GM18499 (cell line): Measurements from ENCODE around the gene MGAT5B.

ENCODE experiments used
- ATAC-seq: cut with Tn5 transposase; IDR thresholded peaks from one replicate; pipeline ENCODE4 v1.9.1; 2021; ENCODE audit warnings: moderate number of reproducible peaks; ENCODE audit not compliant: insufficient read depth, unreplicated experiment

MGAT5B gene

DNA sequence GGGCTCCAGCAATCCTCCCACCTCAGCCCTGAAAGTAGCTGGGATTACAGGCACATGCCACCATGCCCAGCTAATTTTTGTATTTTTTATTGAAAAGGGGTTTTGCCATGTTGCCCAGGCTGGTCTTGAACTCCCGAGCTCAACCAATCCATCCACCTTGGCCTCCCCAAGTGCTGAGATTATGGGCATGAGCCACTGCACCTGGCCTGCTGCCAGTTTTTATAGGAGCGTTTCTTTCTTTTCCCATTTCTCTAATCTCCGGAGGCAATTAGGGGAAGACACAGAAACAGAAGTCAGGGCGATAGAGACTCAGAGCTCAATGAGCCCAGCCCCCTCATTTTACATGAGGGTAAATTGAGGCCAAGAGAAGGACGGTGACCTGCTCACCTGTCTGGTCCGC lies 10.4 kb downstream of the MGAT5B start:
- ATAC-seq: no peak

GRCh38 chr17:76879254-76879653 lies 11.1 kb downstream of the MGAT5B start:
- no peak for ATAC-seq

- ATAC-seq: no peak
These were observed 11.5 kb downstream of the MGAT5B start for GRCh38 chr17:76879691-76880090.

GRCh38 chr17:76880268-76880667 lies 12.1 kb downstream of the MGAT5B start:
- no peak for ATAC-seq

GRCh38 chr17:76880971-76881370 lies 12.8 kb downstream of the MGAT5B start:
- ATAC-seq: no peak

- ATAC-seq: no peak
These were observed 13.2 kb downstream of the MGAT5B start for GRCh38 chr17:76881408-76881807.

DNA sequence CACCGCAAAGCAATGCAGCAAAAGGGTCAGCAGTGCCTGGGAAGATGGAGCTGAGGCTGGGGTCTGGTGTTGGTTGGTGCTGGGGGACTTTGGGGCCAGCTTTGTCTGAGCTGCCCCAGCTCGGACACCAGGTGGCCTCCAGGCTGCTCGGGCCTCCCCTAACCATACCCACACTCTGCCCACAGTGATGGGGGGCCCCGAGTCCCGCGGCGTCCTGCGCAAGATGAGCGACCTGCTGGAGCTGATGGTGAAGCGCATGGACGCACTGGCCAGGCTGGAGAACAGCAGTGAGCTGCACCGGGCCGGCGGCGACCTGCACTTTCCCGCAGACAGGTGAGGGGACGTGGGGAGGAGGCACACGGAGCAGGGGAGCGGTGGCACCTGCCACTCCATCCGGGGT lies 13.8 kb downstream of the MGAT5B start:
- no peak for ATAC-seq

- no peak for ATAC-seq
These were observed 15.7 kb downstream of the MGAT5B start for GRCh38 chr17:76883744-76884525.

GRCh38 chr17:76884995-76885893 lies 17.0 kb downstream of the MGAT5B start:
- ATAC-seq: no peak

DNA sequence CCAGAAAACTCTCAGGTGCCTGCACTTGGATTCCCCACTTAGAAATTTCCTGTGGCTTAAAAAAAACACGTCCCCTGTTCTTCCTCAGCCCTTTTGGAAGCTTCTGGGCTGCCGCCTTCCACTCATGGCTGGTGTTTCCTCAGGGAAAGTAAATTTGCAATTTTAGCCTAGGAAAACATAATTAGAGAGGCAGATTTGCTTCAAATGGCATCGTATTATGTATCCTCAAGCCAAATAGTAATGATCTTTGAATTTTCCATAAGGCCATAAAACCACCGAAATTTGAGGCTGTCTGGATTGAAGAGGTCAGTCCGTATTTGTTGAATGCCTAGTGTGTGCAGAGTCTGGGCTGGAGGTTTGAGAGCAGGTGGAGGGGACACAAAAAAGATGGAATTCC lies 17.7 kb downstream of the MGAT5B start:
- no peak for ATAC-seq

DNA sequence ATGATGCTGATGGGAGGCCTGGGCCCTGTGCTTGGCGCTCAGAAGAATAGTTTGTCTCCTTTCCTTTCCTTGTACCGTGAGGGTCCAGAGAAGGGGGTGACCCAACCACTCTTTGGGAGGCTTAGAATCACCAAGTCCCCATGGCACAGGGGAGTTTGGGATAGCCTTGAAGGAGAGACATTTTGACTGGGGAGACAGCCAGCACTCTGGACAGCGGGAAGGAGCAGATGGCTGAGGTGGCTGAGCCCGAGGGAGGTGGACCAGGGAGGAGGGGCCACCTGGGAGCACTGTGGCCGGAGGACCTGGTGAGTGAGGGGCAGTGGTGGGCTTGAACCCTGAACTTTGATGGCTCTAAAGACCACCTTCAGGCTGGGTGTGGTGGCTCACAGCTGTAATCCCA lies 18.2 kb downstream of the MGAT5B start:
- ATAC-seq: no peak

GRCh38 chr17:76887802-76888201 lies 19.6 kb downstream of the MGAT5B start:
- ATAC-seq: no peak

DNA sequence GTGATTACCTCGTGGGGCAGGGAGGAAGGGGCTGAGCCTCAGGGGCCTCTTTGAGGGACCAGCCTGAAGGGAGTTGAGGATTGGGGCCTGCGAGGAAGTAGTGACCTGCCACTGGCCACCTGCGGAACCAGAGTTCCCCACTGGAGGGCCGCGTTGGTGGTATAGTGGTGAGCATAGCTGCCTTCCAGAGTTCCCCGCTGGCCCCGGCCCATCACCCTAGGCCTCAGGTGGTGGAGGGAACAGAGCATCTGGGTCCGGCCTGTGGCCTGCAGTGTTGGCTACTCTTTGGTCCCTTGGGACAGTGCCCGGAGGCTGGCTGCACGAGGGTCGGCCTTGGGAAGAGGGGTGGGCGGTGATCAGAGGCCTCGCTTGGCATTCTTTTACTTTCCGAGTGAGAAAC lies 20.5 kb downstream of the MGAT5B start:
- ATAC-seq: no peak

DNA sequence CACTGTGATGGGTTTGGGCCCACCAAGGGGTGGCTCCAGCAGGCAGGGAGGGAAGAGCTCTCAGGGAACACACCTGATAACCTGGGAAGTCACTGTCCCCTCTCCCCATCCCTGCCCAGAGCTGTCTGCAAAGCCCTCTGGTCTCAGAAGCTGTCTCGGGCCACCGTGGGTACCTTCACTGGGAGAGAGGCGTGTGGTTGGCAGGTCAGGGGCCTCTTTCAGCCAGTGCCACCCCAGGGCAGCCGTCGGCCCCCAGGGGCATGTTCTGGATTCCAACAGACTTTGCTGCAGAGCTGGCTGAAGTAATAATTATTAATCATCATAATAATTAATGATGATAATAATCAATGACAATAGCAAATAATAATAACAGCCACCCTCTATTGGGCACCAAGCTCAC lies 21.1 kb downstream of the MGAT5B start:
- ATAC-seq: no peak

DNA sequence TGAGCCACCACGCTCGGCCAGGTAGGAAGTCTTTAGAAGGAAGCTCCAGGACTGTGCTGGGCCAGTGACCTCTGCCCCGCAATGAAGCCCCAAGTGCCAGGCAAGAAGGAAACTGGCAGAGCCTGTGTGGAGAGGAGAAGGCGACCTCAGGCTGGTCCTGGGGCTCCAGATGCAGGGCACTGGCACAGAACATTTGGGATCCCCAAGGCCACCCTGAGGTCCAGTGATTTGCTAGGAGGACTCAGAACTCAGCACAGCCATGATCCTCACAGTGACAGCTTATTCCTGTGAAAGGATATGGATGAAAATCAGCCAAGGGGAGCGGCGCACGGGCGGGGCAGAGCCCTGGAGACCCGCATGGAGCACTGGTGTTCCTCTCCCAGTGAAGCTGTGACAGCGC lies 24.1 kb downstream of the MGAT5B start:
- ATAC-seq: no peak

- ATAC-seq: no peak
These were observed 25.6 kb downstream of the MGAT5B start for GRCh38 chr17:76893623-76894334.

- ATAC-seq: no peak
These were observed 26.6 kb downstream of the MGAT5B start for GRCh38 chr17:76894842-76895241.

- no peak for ATAC-seq
These were observed 28.8 kb downstream of the MGAT5B start for GRCh38 chr17:76897023-76897422.

DNA sequence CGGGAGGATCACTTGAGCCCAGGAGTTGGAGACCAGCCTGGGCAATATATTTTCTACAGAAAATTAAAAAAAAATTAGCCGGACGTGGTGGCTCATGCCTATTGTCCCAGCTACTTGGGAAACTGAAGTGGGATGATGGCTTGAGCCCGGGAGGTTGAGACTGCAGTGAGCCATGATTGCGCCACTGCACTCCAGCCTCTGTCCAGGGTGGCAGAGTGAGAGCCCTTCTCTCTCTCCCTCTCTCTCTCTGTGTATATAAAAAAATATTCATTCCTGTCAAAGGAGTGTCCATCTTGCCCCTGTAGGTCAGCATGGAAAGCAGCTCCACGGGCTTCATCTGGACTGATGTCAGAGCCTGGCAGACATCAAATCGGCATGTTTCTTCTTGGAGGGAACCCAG lies 31.2 kb downstream of the MGAT5B start:
- ATAC-seq: no peak

- no peak for ATAC-seq
These were observed 32.5 kb downstream of the MGAT5B start for GRCh38 chr17:76900723-76901122.
